DMS153 (cell line): ENCODE data around the gene BTRC.

Experiments
- DNase-seq: peaks from one replicate; lab custom pipeline; 2025; lab: John Stamatoyannopoulos, UW

Gene BTRC

DNA sequence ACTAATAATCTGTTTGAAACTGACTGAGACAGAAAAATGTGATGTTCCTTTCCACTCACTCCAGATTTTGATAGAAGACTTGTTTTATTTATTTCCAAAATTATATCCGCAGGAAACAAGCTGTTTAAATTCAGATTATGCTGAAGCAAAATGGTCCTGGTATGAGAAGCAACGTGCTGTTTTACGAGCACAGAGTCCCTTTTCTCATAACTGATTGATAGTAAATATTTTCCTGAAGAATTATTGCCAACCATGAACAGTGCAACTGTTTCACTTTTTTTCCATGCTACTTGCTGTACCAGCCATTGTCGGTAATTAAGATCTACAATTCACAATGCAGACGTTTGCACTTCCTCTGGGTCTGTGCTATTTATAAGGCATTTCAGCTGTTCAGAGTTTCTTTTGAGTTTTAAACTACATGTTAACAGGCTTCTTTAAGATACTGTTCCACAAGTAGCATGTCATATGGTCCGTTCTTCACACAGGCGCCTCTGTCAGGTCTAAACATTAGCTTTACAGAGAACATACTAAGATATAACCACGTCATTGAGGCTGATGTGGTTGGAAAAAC lies 130.3 kb downstream of the BTRC start:
- DNase-seq: no peak

DNA sequence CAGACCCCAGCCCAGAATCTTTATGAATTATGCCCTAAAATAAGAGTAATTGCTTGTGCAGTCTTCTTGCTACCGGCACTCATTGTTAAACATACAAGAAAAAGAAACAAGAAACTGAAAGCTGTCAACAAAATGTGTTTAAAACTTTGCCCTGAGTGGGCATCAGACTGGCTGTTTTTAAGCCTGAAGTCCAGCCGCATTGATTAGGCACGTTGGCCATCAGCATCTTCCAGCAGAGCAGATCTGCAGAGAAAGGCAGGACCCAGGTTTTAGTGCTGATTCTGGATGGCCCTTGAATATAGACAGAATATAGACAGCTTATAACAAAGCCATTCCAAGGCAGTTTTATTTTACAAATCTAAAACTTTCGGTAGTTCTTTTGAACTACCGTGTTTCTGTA lies 131.2 kb downstream of the BTRC start:
- DNase-seq: no peak

GRCh38 chr10:101485681-101486554 lies 132.0 kb downstream of the BTRC start:
- peak; percentile 26 for DNase-seq

GRCh38 chr10:101487399-101487798 lies 133.4 kb downstream of the BTRC start:
- DNase-seq: no peak

DNA sequence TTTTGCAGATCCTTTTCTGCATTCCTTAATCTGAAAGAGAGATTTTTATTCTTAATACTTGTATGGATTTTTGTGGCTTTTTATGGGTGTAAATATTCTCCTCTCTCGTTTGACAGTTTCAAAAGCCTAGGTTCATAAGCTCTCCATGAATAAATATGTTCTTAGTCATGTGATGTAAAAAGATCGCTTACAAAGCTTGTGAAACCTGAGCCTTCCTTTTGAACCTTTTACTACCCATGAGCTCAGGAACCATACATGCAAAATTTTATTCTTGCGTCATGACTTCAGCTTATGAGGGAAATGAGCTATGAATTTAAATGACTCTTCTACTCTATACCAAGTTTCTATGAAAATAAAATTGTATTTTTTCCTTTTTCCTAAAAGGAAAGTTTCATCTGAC lies 135.4 kb downstream of the BTRC start:
- DNase-seq: peak; percentile 93

DNA sequence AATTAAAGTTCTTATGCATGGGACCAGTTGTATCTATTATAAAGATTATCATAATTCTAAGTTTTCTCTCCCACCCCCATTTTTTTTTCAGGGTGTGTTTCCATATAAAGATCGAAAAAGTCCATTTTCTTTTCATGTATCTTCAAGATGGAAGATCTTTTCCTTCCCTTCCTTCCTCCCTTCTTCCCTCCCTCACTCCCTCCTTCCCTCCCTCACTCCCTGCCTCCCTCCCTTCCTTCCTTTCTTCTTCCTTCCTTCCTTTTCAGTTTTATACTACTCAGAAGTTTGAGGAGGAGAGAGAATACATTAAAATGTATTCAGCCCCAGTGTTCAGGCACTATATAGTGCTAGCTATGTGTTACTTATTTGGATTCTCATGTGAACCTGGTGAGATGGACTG lies 136.1 kb downstream of the BTRC start:
- no peak for DNase-seq

- DNase-seq: no peak
Measured at GRCh38 chr10:101492205-101492604, 138.2 kb downstream of the BTRC start.

GRCh38 chr10:101492814-101493213 lies 138.8 kb downstream of the BTRC start:
- no peak for DNase-seq

DNA sequence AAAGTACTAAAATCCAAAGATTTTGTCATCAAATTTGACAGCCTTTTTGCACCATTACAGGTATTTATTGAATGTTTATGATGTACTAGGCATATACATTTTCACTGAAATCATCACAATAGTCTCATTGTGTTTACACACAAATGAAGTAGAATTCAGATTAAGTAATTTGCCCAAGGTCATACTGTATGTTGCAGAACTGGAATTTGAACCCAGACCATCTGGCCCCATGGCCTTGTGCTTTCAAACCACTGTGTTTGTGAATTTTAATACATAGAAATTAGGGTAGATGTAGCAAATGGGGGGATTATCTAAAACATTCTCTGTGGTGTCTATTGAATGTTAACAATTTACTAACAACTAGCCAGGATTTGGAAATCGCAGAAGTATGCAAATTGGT lies 139.3 kb downstream of the BTRC start:
- no peak for DNase-seq

DNA sequence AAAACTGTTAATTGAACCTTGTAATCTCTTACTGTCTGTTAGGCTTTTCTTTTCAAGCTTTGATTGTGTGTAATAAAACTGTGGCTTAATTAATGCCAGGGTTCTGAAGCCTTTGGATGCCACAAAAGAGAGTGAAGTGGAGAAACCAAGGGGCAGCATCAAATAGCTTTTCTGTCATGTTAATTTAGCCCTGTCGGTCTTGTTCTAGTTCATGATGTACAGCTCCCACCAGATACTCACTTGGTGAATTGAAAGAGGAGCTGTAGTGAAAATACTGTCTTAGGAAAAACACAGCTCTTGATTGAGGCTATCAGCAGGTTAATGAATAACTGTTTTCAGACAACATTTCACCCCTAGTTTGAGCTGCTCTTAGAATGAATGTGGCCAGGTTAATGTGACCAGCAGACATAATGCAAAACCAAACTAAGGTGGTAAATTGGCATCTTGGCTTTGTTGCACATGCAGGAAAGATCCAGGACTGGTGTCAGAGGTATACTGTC lies 139.9 kb downstream of the BTRC start:
- DNase-seq: no peak

GRCh38 chr10:101494650-101495049 lies 140.7 kb downstream of the BTRC start:
- DNase-seq: no peak

DNA sequence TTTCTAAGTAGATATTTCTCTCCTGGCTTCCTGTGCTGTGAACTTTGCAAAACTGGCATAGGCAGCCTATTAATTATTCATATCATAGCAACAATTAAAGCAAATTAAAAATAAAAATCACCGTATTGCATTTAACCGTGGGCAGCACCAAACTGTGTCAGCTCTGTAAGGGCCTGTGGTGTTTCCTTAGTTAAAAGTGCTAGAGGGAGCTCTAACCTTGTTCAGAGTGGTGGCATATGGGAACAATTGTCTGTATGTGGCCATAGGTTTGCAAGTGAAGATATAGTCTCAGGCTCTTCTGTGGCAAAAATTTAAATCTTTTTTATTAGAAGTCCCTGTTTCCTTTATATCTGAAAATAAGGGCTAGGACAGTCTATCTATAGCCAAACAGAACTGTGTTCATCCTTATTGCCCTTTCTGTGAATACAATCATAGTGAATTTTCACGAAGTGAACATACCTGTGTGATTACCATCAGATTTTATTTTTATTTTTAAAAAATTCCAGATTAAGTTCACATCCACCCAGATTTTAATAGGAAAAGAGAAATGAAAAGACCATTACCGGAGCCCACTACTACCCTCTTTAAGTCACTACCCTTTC lies 141.5 kb downstream of the BTRC start:
- DNase-seq: peak; percentile 5

DNA sequence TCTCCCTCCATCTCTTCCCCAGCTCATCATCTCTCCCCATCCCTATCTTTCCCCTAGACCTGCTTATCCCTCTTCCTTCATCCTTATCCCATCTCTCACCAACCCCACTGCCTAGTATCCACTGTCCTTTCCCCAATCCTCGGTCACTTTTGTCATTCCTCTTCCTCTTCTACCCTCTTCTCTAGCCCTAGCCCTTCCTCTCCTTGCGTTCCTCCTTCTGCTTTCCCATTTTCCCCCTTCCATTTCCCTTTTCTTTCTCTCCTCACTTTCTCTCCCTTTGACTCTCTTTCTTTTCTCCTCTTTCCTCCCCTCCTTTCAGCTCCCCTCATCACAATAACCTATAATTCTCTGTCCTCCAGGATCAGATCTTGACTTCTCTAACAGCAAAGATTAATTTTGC lies 150.5 kb downstream of the BTRC start:
- DNase-seq: no peak

DNA sequence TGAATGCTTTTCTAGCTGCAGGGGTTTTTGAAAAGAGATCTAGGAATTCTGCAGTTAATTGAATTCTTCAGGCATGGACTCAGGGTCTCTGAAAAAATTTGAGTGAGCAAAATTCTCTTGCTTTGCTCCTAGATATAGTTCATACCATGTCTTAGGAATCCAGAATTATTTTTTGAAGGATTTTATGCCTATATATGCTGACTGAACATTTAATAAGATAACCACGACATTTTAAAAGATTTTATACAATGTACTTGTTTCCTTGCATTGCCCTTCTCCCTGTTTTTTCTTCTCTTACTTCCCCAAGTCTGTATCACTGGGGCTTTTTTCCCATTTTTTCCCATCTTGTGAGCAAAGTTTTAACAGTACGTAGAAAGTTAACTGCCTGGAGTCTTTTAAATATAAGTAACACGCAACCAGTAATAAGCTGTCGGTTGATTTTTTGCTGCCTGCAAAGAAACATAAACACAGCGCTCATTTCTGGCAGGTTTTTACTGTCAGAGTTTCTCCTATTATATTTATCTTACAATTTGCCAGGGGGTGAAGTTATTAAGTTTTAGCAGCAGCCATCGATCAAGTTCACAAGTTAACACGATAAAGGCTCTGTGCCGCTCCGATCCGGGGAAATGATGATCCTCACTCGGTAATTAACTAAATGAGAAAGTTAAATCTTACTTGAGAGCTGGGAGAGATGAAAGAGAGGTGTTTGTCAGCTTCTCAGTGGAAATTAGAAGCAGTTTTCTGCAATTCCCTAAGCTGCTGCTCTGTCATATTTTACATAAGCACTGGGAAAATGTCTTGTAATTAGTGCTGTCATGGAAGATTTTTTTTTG lies 153.1 kb downstream of the BTRC start:
- DNase-seq: no peak

GRCh38 chr10:101507828-101508227 lies 153.9 kb downstream of the BTRC start:
- no peak for DNase-seq

GRCh38 chr10:101511938-101512337 lies 158.0 kb downstream of the BTRC start:
- no peak for DNase-seq

- peak; percentile 43 for DNase-seq
Measured at GRCh38 chr10:101512738-101513137, 158.8 kb downstream of the BTRC start.

GRCh38 chr10:101513733-101514132 lies 159.8 kb downstream of the BTRC start:
- no peak for DNase-seq

- no peak for DNase-seq
Measured at GRCh38 chr10:101525848-101526247, 171.9 kb downstream of the BTRC start.

GRCh38 chr10:101529207-101529606 lies 175.2 kb downstream of the BTRC start:
- no peak for DNase-seq

- no peak for DNase-seq
Measured at GRCh38 chr10:101529725-101530553, 176.0 kb downstream of the BTRC start.
